ENCODE measurements around the gene CASP7.
A peak's percentile ranks its signal among the peaks of the same experiment; 100 is the strongest.

The CASP7 gene

DNA sequence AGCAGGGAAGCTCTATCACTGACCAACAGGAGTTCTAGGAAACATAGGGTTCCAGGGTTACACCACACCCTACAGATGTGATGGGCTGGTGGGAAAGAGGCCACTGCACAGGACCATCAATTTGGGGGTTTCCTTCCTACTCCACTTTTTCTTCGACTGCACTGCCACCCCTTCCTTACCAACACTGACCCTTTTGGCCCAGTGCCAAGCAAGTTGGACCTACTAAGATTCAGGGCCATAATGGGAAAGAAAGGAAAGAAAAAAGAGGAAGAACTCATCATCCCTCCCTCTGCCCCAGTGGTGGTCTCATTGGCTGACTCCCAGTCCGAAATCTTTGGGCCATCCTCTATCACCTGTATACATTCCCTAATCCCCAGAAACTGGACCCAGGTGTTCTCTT is 65.7 kb downstream of the CASP7 start:
- Histone ChIP-seq H3K4me1 (no peaks in the 10 kb centered on the region), H3K27ac (no peak overlapping the region), H3K9ac (no peak overlapping the region), H3K27me3 (no peaks in the 10 kb centered on the region), H3K4me2 (no peak overlapping the region), H3K9me3 (no peaks in the 10 kb centered on the region), H4K20me1 (no peaks in the 10 kb centered on the region), H3K36me3 (no peaks in the 10 kb centered on the region), H3K4me3 (no peak overlapping the region)
- TF ChIP-seq Cebpa-rat (IDR thresholded peaks at IDR 0.05) = no peak

DNA sequence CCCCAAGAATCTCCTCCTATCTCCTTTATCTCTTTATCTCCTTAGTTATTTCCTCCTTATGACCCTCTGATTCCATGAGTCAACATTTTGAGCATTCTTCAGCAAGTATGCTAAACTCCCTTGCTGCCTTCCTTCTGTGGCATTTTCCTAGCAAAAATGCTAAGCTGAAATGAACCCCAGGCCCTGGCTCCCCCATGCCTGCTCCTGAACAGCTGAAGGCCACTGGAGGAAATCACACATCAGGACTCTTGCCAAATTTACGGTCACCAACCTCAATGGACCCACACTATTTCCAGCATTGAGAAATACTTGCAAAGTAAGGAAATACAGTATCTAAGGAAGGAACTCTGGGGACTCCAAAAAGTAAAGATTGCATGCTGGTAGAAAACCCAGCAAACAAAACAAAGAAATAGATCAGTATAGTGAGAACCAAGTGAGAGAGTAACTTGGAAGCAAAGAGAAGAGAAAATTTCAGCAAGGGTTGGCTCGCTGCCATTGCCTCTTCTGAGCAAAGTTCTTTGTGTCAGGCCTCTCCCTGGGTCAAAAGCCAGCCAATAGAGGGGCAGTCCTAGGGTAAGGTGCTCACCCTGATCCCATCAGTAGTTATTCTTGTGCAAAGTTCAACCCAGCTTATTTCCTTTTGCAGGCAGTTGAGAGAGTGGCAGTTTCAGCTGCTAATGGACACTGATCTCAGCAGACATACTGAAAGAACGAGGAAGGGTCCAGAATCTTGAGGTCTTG is 66.7 kb downstream of the CASP7 start:
- Histone ChIP-seq H3K9ac (no peak overlapping the region), H3K4me1 (peaks cover 7% of the 10 kb centered on the region), H4K20me1 (no peaks in the 10 kb centered on the region), H3K9me3 (peaks cover 5% of the 10 kb centered on the region; the same call in 1 of the 2 replicates), H3K36me3 (no peaks in the 10 kb centered on the region), H3K27ac (no peak overlapping the region), H3K4me3 (no peak overlapping the region), H3K4me2 (no peak overlapping the region), H3K27me3 (no peaks in the 10 kb centered on the region)
- no peak for TF ChIP-seq Cebpa-rat (IDR thresholded peaks at IDR 0.05)

DNA sequence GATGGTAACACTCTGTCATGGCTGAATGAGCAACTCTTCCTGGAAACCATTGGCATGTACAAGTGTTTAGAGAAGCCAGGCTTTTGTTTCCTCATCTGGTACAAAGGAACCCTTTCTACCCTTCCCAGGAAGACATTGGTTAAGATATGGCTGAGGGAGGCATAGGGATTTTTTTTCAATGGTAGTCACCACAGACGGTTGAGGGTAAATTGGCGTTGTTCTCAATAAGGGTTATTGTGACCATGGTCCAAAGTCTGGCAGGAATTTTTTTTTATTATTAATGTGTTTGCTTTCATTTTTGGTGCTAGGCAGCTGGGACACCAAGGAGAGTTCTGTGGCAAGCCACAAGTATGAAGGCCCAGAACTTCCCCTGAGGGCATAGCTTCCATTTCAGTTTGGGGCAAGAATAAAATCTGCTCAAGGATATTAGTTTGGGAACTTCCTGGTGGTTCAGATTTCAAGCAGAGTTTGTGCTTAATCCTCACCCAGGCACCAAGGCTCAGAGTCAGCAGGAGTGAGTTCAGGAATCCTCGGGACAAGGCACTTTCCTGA is 71.5 kb downstream of the CASP7 start, which contains the start of gene PLEKHS1:
Gene PLEKHS1, plus strand, starts transcription at position 502 of the 552 bp plus-strand sequence. CDS start 3,596 bp downstream, outside the sequence.
- no peak within 1 kb of the TSS for H3K4me3 ChIP-seq
- H3K27ac ChIP-seq = no peak within 1 kb of the TSS
- H3K9me3 ChIP-seq = peaks cover 5% of the 10 kb centered on the region; the same call in 1 of the 2 replicates
- peaks cover 9% of the 10 kb centered on the region for H3K4me1 ChIP-seq
- no peak within 1 kb of the TSS for H3K9ac ChIP-seq
- H3K27me3 ChIP-seq = no peaks in the 10 kb centered on the region
- H3K4me2 ChIP-seq = peak within 1 kb of the TSS; percentile 22
- H4K20me1 ChIP-seq = no peaks in the 10 kb centered on the region
- no peak for TF ChIP-seq Cebpa-rat (IDR thresholded peaks at IDR 0.05)
- H3K36me3 ChIP-seq = no peaks in the 10 kb centered on the region

DNA sequence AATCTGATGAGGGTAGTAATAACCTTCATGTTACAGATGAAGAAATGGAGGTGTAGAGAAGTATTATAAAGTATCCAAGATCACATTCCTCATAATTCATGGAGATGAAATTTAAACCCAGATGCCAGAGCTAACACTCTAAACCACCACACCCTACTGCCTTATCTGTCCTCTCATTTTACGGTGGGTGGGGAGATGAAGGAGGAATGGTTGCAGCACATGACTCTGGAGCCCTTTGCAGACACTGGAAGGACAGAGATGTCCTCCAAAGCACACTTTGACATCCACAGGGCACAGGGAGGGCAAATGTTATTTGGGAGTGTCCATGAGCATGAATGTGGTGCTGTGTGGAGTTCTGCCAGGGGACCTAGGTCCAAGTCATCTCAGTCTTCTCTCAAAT is 72.8 kb downstream of the CASP7 start:
- H3K9me3 ChIP-seq = peaks cover 5% of the 10 kb centered on the region; the same call in 1 of the 2 replicates
- H3K27ac ChIP-seq = no peak overlapping the region
- no peaks in the 10 kb centered on the region for H3K36me3 ChIP-seq
- no peak for TF ChIP-seq Cebpa-rat (IDR thresholded peaks at IDR 0.05)
- H3K4me3 ChIP-seq = no peak overlapping the region
- no peak overlapping the region for H3K4me2 ChIP-seq
- no peaks in the 10 kb centered on the region for H3K27me3 ChIP-seq
- H4K20me1 ChIP-seq = no peaks in the 10 kb centered on the region
- H3K9ac ChIP-seq = no peak overlapping the region
- peaks cover 9% of the 10 kb centered on the region for H3K4me1 ChIP-seq

DNA sequence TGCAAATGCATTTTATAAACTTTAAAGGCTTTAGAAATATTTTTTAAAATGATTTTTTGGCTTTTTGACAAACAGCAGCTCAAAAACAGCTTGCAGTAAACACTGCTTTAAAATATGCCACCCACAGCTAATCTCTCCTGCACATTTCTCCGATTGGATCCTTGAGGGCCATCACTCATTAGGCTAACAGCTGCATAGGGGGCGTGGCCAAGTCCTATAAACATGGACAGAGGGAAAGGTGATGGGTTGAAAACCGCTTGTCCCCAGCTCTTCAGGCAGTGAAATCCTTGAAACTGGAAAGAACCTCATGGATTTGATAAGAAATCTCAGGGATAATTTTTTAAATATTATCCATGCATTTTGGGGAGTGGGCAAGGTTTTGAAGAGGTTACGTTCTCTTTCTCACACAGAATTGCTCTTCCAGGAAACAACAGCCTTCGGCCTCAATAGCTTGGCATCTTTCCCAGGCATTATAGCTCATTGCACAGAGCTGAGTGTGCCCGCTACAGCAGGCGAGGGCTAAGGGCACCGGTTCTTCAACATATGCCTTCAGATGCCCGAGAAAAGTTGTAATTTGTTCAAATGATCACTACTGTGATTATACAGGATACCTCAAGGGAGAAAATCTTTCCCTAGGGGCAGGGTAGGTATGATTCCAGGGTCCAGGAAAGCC is 73.4 kb downstream of the CASP7 start:
- no peak for TF ChIP-seq Cebpa-rat (IDR thresholded peaks at IDR 0.05)
- Histone ChIP-seq H4K20me1 (no peaks in the 10 kb centered on the region), H3K27ac (no peak overlapping the region)

DNA sequence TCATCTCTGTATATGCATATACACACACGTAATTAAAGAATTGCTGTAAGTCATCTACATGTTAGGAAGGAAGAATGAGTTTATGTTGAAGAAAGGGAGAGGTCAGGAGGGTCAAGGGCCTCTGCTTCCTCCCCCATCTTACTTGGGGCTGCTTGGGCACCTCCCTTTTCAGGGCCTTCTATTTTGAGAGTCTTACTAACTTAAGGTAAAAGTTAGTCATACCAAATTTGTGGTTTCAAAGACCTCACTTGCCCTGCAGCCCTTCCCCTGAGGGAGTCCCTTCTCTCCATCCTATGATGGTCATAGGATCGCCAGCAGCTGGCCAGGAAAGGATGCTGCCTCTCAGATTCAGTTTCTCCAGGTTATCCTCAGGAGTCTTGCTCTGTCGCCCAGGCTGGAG is 74.4 kb downstream of the CASP7 start:
- peaks cover 5% of the 10 kb centered on the region; the same call in 1 of the 2 replicates for H3K9me3 ChIP-seq
- no peak overlapping the region for H3K9ac ChIP-seq
- no peak for TF ChIP-seq Cebpa-rat (IDR thresholded peaks at IDR 0.05)

More for the DNA sequence above, 73.4 kb downstream of the CASP7 start:
- Histone ChIP-seq H3K9ac (no peak overlapping the region), H3K9me3 (peaks cover 5% of the 10 kb centered on the region; the same call in 1 of the 2 replicates), H3K4me1 (peaks cover 9% of the 10 kb centered on the region), H3K36me3 (no peaks in the 10 kb centered on the region), H3K4me2 (no peak overlapping the region), H3K27me3 (no peaks in the 10 kb centered on the region), H3K4me3 (no peak overlapping the region)

DNA sequence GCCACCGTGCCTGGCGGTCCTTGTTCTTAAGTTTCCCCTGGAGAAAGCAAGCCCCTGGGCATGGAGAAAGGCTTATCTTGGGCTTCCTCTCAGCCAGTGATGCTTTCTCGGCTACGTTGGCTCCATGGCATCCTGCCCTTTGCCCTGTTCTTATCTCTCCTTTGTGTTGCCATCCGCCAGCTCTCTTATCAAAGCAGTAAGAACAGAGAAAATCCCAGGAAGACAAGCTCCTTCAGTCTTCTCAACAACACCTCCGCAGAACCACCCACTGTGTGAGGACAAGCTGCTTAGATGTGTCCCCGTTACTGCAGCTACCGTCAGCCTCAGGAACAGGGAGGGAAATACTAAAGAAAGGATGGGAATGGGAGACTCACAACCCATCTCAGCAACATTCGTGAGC is 75.1 kb downstream of the CASP7 start:
- no peaks in the 10 kb centered on the region for H4K20me1 ChIP-seq
- no peaks in the 10 kb centered on the region for H3K27me3 ChIP-seq
- H3K4me2 ChIP-seq = no peak overlapping the region
- TF ChIP-seq Cebpa-rat (IDR thresholded peaks at IDR 0.05) = no peak
- H3K4me1 ChIP-seq = peaks cover 9% of the 10 kb centered on the region
- H3K36me3 ChIP-seq = no peaks in the 10 kb centered on the region
- H3K4me3 ChIP-seq = no peak overlapping the region
- H3K9ac ChIP-seq = no peak overlapping the region
- peaks cover 5% of the 10 kb centered on the region; the same call in 1 of the 2 replicates for H3K9me3 ChIP-seq
- H3K27ac ChIP-seq = no peak overlapping the region

More for the DNA sequence above, 74.4 kb downstream of the CASP7 start:
- Histone ChIP-seq H3K4me1 (peaks cover 9% of the 10 kb centered on the region), H3K4me2 (no peak overlapping the region), H4K20me1 (no peaks in the 10 kb centered on the region), H3K4me3 (no peak overlapping the region), H3K27ac (no peak overlapping the region), H3K27me3 (no peaks in the 10 kb centered on the region), H3K36me3 (no peaks in the 10 kb centered on the region)

DNA sequence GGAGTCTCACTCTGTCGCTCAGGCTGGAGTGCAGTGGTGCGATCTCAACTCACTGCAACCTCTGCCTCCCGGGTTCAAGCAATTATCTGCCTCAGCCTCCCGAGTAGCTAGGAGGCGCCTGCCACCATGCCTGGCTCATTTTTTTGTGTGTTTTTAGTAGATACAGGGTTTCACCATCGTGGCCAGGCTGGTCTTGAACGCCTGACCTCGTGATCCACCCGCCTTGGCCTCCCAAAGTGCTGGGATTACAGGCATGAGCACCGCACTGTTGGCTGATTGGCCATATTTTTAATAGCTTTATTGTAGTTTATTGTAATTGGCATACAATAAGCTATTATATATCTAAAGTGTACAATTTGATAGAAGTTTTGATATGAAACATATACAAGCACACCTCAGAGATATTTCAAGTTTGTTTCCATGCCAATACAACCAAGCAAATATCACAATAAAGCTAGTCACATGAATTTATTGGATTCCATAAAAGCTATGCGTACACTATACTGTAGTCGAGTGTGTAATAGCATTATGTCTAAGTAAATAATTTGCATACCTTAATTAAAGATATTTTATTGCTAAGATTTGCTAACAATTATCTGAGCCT is 77.3 kb downstream of the CASP7 start:
- H3K4me2 ChIP-seq = no peak overlapping the region
- no peak overlapping the region for H3K27ac ChIP-seq
- no peaks in the 10 kb centered on the region for H3K36me3 ChIP-seq
- TF ChIP-seq Cebpa-rat (IDR thresholded peaks at IDR 0.05) = no peak
- H4K20me1 ChIP-seq = no peaks in the 10 kb centered on the region
- no peak overlapping the region for H3K9ac ChIP-seq
- H3K4me3 ChIP-seq = no peak overlapping the region
- H3K9me3 ChIP-seq = no peaks in the 10 kb centered on the region
- H3K27me3 ChIP-seq = no peaks in the 10 kb centered on the region
- no peaks in the 10 kb centered on the region for H3K4me1 ChIP-seq

DNA sequence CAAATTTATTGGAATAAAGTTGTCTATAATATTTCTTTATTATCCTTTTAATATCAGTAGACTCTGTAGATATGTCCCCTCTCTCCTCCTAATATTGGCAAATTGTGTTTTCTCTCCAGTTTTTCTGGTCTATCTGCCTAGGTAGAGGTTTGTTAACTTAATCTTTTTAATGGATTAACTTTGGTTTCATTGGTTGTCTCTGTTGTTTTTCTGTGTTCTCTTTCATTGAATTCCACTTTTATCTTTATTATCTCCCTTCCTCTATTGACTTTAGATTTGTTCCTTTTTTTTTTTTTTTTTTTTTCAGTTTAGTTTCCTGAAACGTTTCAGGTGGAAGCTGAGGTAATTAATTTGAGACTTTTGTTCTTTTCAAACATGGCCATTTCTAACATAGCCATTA is 82.4 kb downstream of the CASP7 start:
- Histone ChIP-seq H3K4me2 (no peak overlapping the region), H3K4me3 (no peak overlapping the region), H3K36me3 (no peaks in the 10 kb centered on the region), H3K27me3 (no peaks in the 10 kb centered on the region), H3K9me3 (peaks cover 12% of the 10 kb centered on the region), H3K9ac (no peak overlapping the region), H3K4me1 (no peaks in the 10 kb centered on the region), H4K20me1 (no peaks in the 10 kb centered on the region), H3K27ac (no peak overlapping the region)
- TF ChIP-seq Cebpa-rat (IDR thresholded peaks at IDR 0.05) = no peak

All from BLaER1 (cell line).